Activated CD4-positive, alpha-beta T cell treated with anti-CD3 and anti-CD28 coated beads, Interleukin-2, amount 50 U/mL, for 48 hours (primary cell): ENCODE results near the gene CARS2.
"Not testable (repeated sequence)": the region's sequence is repeated elsewhere in the genome, so short reads cannot be mapped to it uniquely, and the experiment has no call there.

Experiments
- DNase-seq, 2 experiments: peaks; one replicate each; pipeline ENCODE4 v3.0.0-alpha.2; 2020

Gene CARS2

GRCh38 chr13:110682746-110683145 lies 23.2 kb downstream of the CARS2 start:
- no peak for DNase-seq

- DNase-seq: no peak
Observed at GRCh38 chr13:110681868-110682550, 23.9 kb downstream of the CARS2 start.

GRCh38 chr13:110680852-110681251 lies 25.1 kb downstream of the CARS2 start:
- DNase-seq: peak in 1 of 2 experiments; percentile 23

- DNase-seq: peak in 1 of 2 experiments; percentile 11
Observed at GRCh38 chr13:110677731-110678545, 28.0 kb downstream of the CARS2 start.

GRCh38 chr13:110676595-110677587 lies 29.0 kb downstream of the CARS2 start:
- DNase-seq: peak; percentile 31 to 41

GRCh38 chr13:110669814-110670213 lies 36.1 kb downstream of the CARS2 start:
- DNase-seq: not testable (repeated sequence)

GRCh38 chr13:110669036-110669435 lies 36.9 kb downstream of the CARS2 start:
- DNase-seq: no peak

GRCh38 chr13:110666255-110666533 lies 39.7 kb downstream of the CARS2 start:
- DNase-seq: no peak

- DNase-seq: no peak
Observed at GRCh38 chr13:110665491-110666254, 40.2 kb downstream of the CARS2 start.

- DNase-seq: no peak
Observed at GRCh38 chr13:110664673-110665072, 41.2 kb downstream of the CARS2 start.

- no peak for DNase-seq
Observed at GRCh38 chr13:110664041-110664440, 41.9 kb downstream of the CARS2 start.

GRCh38 chr13:110663491-110663890 lies 42.4 kb downstream of the CARS2 start:
- no peak for DNase-seq

GRCh38 chr13:110662777-110663443 lies 43.0 kb downstream of the CARS2 start:
- no peak for DNase-seq

GRCh38 chr13:110662091-110662490 lies 43.8 kb downstream of the CARS2 start:
- no peak for DNase-seq

GRCh38 chr13:110661256-110661655 lies 44.7 kb downstream of the CARS2 start:
- no peak for DNase-seq

GRCh38 chr13:110658218-110658911 lies 47.6 kb downstream of the CARS2 start:
- not testable (repeated sequence) for DNase-seq

- DNase-seq: no peak
Observed at GRCh38 chr13:110657196-110657595, 48.7 kb downstream of the CARS2 start.

GRCh38 chr13:110653851-110654250 lies 52.1 kb downstream of the CARS2 start:
- DNase-seq: no peak

GRCh38 chr13:110653271-110653670 lies 52.6 kb downstream of the CARS2 start:
- no peak for DNase-seq

- no peak for DNase-seq
Observed at GRCh38 chr13:110652764-110653163, 53.2 kb downstream of the CARS2 start.

GRCh38 chr13:110652231-110652730 lies 53.6 kb downstream of the CARS2 start:
- no peak for DNase-seq
